Tibial artery (tissue), 4 donors: Measurements from ENCODE around the gene C4BPB.

Experiments used
- DNase-seq, 2 donors: peaks; one replicate each; pipeline ENCODE4 v3.0.0-alpha.2; 2019
- H3K27ac ChIP-seq, 2 donors: fragments of 200-600 bp; sonication (generic) in 1 of 2; 1 replicate in 1 of 2; 2 replicates in 1 of 2; pipeline ENCODE4 v1.5.1; 2018 to 2019; ENCODE audit warnings: mild to moderate bottlenecking in 1 of 2
- H3K27me3 ChIP-seq, 2 donors: fragments of 200-600 bp; sonication (generic) in 1 of 2; one replicate each; pipeline versions ENCODE4 v1.5.1 to v1.6.0; 2016 to 2019
- H3K36me3 ChIP-seq, 3 donors: fragments of 200-600 bp; sonication (generic) in 2 of 3; one replicate each; pipeline ENCODE4 v1.5.1; 2016 to 2019; ENCODE audit warnings: mild to moderate bottlenecking in 2 of 3
- H3K4me1 ChIP-seq, 4 donors: fragments of 200-600 bp; sonication (generic) in 2 of 4; 1 replicate in 3 of 4; 2 replicates in 1 of 4; pipeline ENCODE4 v1.5.1; 2016 to 2019
- H3K4me3 ChIP-seq, 2 donors: fragments of 200-600 bp; sonication (generic) in 1 of 2; 1 replicate in 1 of 2; 2 replicates in 1 of 2; pipeline ENCODE4 v1.5.1; 2018 to 2019; ENCODE audit warnings: mild to moderate bottlenecking in 2 of 2
- H3K9me3 ChIP-seq, 3 donors: fragments of 200-600 bp; sonication (generic) in 1 of 3; one replicate each; pipeline ENCODE4 v1.5.1; 2016 to 2019
- CTCF ChIP-seq, 2 experiments: fragments of 200-600 bp in 1 of 2; fragments of 450-650 bp in 1 of 2; IDR thresholded peaks; one replicate each; pipeline ENCODE4 v1.5.1; 2017 to 2019; ENCODE audit warnings: antibody characterized with exemption in 2 of 2, mild to moderate bottlenecking in 1 of 2, moderate library complexity in 1 of 2
- intact Hi-C: fragments of 100-400 bp; cut with DNase I; formaldehyde crosslinking; loops from one replicate; pipeline ENCODE4 v1.15.0; 2023; ENCODE audit warnings: low total_unique reads

Gene C4BPB

GRCh38 chr1:207076181-207076955 lies 12.3 kb upstream of the C4BPB start:
- Histone ChIP-seq H3K9me3 (no peaks in the 10 kb centered on the region), H3K36me3 (peaks cover 1 to 25% (median 8%) of the 10 kb centered on the region in 3 donors), H3K4me3 (no peak overlapping the region), H3K27ac (no peak overlapping the region), H3K27me3 (no peaks in the 10 kb centered on the region), H3K4me1 (no peaks in the 10 kb centered on the region)
- intact Hi-C loops, result no loop called here
- no peak for TF ChIP-seq CTCF (IDR thresholded peaks at IDR 0.05)
- DNase-seq, result no peak

GRCh38 chr1:207077012-207077411 lies 11.6 kb upstream of the C4BPB start:
- Histone ChIP-seq H3K4me1 (no peaks in the 10 kb centered on the region), H3K9me3 (no peaks in the 10 kb centered on the region), H3K27me3 (no peaks in the 10 kb centered on the region), H3K27ac (no peak overlapping the region), H3K4me3 (no peak overlapping the region), H3K36me3 (peaks cover 0 to 18% (median 8%) of the 10 kb centered on the region in 3 donors)
- intact Hi-C loops, result no loop called here
- DNase-seq, result no peak
- no peak for TF ChIP-seq CTCF (IDR thresholded peaks at IDR 0.05)

GRCh38 chr1:207077470-207078377 lies 10.9 kb upstream of the C4BPB start:
- DNase-seq, result peak in 1 of 2 donors; percentile 68
- TF ChIP-seq CTCF (IDR thresholded peaks at IDR 0.05), result peak; percentile 84 to 94
- intact Hi-C loops, result no loop called here
- H3K27me3 ChIP-seq, result no peaks in the 10 kb centered on the region
- no peaks in the 10 kb centered on the region for H3K4me1 ChIP-seq
- no peaks in the 10 kb centered on the region for H3K9me3 ChIP-seq
- H3K27ac ChIP-seq, result no peak overlapping the region
- no peak overlapping the region for H3K4me3 ChIP-seq
- peaks cover 0 to 13% (median 8%) of the 10 kb centered on the region in 3 donors for H3K36me3 ChIP-seq

- no peak overlapping the region for H3K27ac ChIP-seq
- peaks cover 0 to 13% (median 8%) of the 10 kb centered on the region in 3 donors for H3K36me3 ChIP-seq
- no peaks in the 10 kb centered on the region for H3K9me3 ChIP-seq
- H3K27me3 ChIP-seq, result no peaks in the 10 kb centered on the region
- DNase-seq, result no peak
- TF ChIP-seq CTCF (IDR thresholded peaks at IDR 0.05), result no peak
- H3K4me3 ChIP-seq, result no peak overlapping the region
- H3K4me1 ChIP-seq, result no peaks in the 10 kb centered on the region
- intact Hi-C loops, result no loop called here
Observed at GRCh38 chr1:207078578-207079132, 10.0 kb upstream of the C4BPB start.

- Histone ChIP-seq H3K4me1 (no peaks in the 10 kb centered on the region), H3K9me3 (no peaks in the 10 kb centered on the region), H3K27me3 (no peaks in the 10 kb centered on the region), H3K27ac (no peak overlapping the region), H3K36me3 (peaks cover 0 to 13% (median 8%) of the 10 kb centered on the region in 3 donors), H3K4me3 (no peak overlapping the region)
- no peak for DNase-seq
- no peak for TF ChIP-seq CTCF (IDR thresholded peaks at IDR 0.05)
- intact Hi-C loops, result loop anchor here (5.0 kb wide), 2 partner anchors 32 to 323 kb away; no protein-coding TSS in a partner anchor
Observed at GRCh38 chr1:207079706-207080241, 8.9 kb upstream of the C4BPB start.
